Measurements from ENCODE around the gene TRIM10.

TRIM10 gene

DNA sequence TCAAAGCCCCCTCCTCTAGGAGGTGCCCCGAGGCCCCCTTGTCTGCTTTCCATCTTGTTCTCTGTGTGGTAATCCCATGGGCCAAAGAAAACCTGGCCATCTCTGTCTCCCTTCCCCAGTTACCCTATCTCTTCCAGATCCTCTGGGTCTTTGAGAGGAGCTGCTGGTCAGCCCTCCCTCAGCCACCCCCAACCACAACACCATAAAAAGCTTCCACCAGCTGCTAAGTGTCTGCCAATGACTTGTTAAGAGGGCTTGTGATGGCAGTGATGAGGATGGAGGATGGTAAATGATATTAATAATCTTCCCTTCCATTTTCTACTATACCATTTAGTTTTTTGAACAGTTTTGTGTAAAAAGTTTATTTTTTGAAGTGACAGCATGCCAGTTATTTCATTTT lies 34.9 kb upstream of the TRIM10 start:
- no peak for DNase-seq
- Histone ChIP-seq H3K27ac (ENCODE audit: low read length) (no peak overlapping the region), H3K9me3 (replicated peaks; ENCODE audit: insufficient read depth, low read length) (no peaks in the 10 kb centered on the region), H2AFZ (ENCODE audit: low read length) (no peak overlapping the region), H3K9me2 (replicated peaks; ENCODE audit: insufficient read depth, low read length) (no peaks in the 10 kb centered on the region), H3K9ac (ENCODE audit: low read length) (no peak overlapping the region), H3K36me3 (replicated peaks; ENCODE audit: insufficient read depth, low read length) (no peaks in the 10 kb centered on the region; the same call in 1 of the 2 replicates), H3K79me2 (ENCODE audit: low read length) (peaks cover 18% of the 10 kb centered on the region), H3K4me3 (ENCODE audit: low read length) (no peak overlapping the region), H4K20me1 (ENCODE audit: insufficient read depth, low read length) (no peaks in the 10 kb centered on the region), H3K4me2 (ENCODE audit: low read depth, low read length) (no peak overlapping the region), H3F3A (ENCODE audit: insufficient read depth, low read length) (no peaks in the 10 kb centered on the region), H3K4me1 (ENCODE audit: low read length) (peaks cover 6% of the 10 kb centered on the region), H3K27me3 (replicated peaks; ENCODE audit: insufficient read depth, low read length) (no peaks in the 10 kb centered on the region)
- TF ChIP-seq, protein P1, sequence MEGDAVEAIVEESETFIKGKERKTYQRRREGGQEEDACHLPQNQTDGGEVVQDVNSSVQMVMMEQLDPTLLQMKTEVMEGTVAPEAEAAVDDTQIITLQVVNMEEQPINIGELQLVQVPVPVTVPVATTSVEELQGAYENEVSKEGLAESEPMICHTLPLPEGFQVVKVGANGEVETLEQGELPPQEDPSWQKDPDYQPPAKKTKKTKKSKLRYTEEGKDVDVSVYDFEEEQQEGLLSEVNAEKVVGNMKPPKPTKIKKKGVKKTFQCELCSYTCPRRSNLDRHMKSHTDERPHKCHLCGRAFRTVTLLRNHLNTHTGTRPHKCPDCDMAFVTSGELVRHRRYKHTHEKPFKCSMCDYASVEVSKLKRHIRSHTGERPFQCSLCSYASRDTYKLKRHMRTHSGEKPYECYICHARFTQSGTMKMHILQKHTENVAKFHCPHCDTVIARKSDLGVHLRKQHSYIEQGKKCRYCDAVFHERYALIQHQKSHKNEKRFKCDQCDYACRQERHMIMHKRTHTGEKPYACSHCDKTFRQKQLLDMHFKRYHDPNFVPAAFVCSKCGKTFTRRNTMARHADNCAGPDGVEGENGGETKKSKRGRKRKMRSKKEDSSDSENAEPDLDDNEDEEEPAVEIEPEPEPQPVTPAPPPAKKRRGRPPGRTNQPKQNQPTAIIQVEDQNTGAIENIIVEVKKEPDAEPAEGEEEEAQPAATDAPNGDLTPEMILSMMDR (IDR thresholded peaks at IDR 0.05; ENCODE audit: low read length): no peak
- TF ChIP-seq EZH2phosphoT487 (IDR thresholded peaks at IDR 0.05; ENCODE audit: low read length) (no peak), EZH2 (optimal IDR thresholded peaks at IDR 0.05; ENCODE audit: low read depth, low read length) (no peak)

DNA sequence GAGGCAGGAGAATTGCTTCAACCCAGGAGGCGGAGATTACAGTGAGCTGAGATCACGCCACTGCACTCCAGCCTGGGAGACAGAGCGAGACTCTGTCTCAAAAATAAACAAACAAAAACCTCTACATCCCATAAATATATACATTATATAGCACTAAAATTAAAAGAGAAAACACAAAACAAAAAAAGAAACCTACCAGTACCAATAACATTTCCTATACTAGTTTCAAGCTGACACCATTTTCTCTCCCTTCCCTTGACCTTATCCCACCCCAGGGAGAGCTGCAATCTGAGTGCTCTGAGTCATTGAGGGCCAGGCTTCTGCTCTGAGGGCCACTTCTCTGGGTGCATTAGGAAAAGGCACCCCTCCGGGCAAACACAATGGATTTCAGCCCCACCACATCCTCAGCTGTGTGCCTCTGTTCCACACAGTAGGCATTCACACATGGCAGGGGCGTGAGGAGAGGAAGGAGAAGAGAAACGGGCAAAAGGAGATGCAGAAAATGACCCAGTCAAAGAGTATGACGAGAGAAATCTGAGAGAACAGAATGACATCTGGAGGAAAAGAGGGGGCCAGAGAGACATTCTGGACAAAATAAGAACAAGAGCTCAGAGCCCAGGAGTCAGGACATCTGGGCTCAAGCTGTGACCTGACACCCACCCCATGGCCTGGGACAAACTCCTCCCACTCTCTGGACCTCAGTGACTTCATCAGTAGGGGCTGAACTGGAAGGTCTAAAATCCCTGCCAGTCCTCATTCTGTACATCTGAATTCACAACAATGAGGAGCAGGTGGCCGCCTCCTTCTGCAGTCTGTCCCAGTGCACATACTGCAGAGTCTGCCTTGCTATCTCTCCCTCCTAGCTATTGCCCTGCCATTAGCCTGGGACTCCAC lies 34.0 kb upstream of the TRIM10 start:
- H3K27me3 ChIP-seq (replicated peaks; ENCODE audit: insufficient read depth, low read length): no peaks in the 10 kb centered on the region
- H3K4me3 ChIP-seq (ENCODE audit: low read length): no peak overlapping the region
- H3K79me2 ChIP-seq (ENCODE audit: low read length): peaks cover 9% of the 10 kb centered on the region
- no peaks in the 10 kb centered on the region for H3F3A ChIP-seq (ENCODE audit: insufficient read depth, low read length)
- TF ChIP-seq, protein P1 (IDR thresholded peaks at IDR 0.05; ENCODE audit: low read length): no peak
- TF ChIP-seq EZH2phosphoT487 (IDR thresholded peaks at IDR 0.05; ENCODE audit: low read length) (no peak), EZH2 (optimal IDR thresholded peaks at IDR 0.05; ENCODE audit: low read depth, low read length) (no peak)
- H3K9ac ChIP-seq (ENCODE audit: low read length): no peak overlapping the region
- H3K36me3 ChIP-seq (replicated peaks; ENCODE audit: insufficient read depth, low read length): peaks cover under 1% of the 10 kb centered on the region; the same call in 1 of the 2 replicates
- no peak for DNase-seq
- no peaks in the 10 kb centered on the region for H4K20me1 ChIP-seq (ENCODE audit: insufficient read depth, low read length)
- no peaks in the 10 kb centered on the region for H3K9me3 ChIP-seq (replicated peaks; ENCODE audit: insufficient read depth, low read length)
- no peak overlapping the region for H3K27ac ChIP-seq (ENCODE audit: low read length)
- no peak overlapping the region for H3K4me2 ChIP-seq (ENCODE audit: low read depth, low read length)
- H3K4me1 ChIP-seq (ENCODE audit: low read length): no peaks in the 10 kb centered on the region
- no peaks in the 10 kb centered on the region for H3K9me2 ChIP-seq (replicated peaks; ENCODE audit: insufficient read depth, low read length)
- no peak overlapping the region for H2AFZ ChIP-seq (ENCODE audit: low read length)

- no peak for DNase-seq
- H3K4me2 ChIP-seq (ENCODE audit: low read depth, low read length): no peak overlapping the region
- H3K9me2 ChIP-seq (replicated peaks; ENCODE audit: insufficient read depth, low read length): no peaks in the 10 kb centered on the region
- no peak overlapping the region for H2AFZ ChIP-seq (ENCODE audit: low read length)
- no peaks in the 10 kb centered on the region for H3K79me2 ChIP-seq (ENCODE audit: low read length)
- H3K4me3 ChIP-seq (ENCODE audit: low read length): no peak overlapping the region
- H3K9me3 ChIP-seq (replicated peaks; ENCODE audit: insufficient read depth, low read length): no peaks in the 10 kb centered on the region
- H3K4me1 ChIP-seq (ENCODE audit: low read length): no peaks in the 10 kb centered on the region
- H3K27me3 ChIP-seq (replicated peaks; ENCODE audit: insufficient read depth, low read length): no peaks in the 10 kb centered on the region
- no peak overlapping the region for H3K27ac ChIP-seq (ENCODE audit: low read length)
- TF ChIP-seq, protein P1 (IDR thresholded peaks at IDR 0.05; ENCODE audit: low read length): no peak
- H4K20me1 ChIP-seq (ENCODE audit: insufficient read depth, low read length): no peaks in the 10 kb centered on the region
- no peaks in the 10 kb centered on the region for H3F3A ChIP-seq (ENCODE audit: insufficient read depth, low read length)
- H3K9ac ChIP-seq (ENCODE audit: low read length): no peak overlapping the region
- peaks cover 3% of the 10 kb centered on the region; the same call in 1 of the 2 replicates for H3K36me3 ChIP-seq (replicated peaks; ENCODE audit: insufficient read depth, low read length)
Measured at GRCh38 chr6:30192076-30192475, 31.1 kb upstream of the TRIM10 start.

Measured in MM.1S (cell line).